ENCODE data around the gene ZNF185. TPM values are rescaled to one million over a fixed set of nuclear protein-coding genes. Genes with fewer than 3 reads are reported as not detected.

The ZNF185 gene
- total and polyA plus RNA-seq, 10 of the 15 experiments (the other 5 are each of a cell fraction or from before 2014, with no cell fraction given), result 0.23 to 1.3 (median 0.55) TPM

DNA sequence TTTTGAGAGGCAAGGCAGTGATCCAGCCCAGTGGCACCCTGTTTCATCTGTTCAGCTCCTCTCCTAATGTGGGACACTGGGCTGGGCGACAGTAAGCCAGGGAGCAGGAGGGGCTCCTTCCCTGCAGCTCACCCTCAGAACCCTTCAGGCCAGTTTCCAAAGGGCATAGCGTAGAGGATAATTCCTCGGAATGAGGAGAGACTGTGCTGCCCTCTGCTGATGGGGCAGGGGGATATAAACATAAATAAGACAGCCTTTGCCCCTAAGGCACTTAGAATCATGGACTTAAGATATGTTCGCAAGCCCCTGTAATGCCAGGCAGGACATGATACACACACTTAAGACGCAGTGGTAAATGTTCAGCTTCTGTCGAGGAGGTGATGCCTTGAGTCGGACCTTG lies 27.9 kb upstream of the ZNF185 start (continued):
- TF ChIP-seq, protein P1, sequence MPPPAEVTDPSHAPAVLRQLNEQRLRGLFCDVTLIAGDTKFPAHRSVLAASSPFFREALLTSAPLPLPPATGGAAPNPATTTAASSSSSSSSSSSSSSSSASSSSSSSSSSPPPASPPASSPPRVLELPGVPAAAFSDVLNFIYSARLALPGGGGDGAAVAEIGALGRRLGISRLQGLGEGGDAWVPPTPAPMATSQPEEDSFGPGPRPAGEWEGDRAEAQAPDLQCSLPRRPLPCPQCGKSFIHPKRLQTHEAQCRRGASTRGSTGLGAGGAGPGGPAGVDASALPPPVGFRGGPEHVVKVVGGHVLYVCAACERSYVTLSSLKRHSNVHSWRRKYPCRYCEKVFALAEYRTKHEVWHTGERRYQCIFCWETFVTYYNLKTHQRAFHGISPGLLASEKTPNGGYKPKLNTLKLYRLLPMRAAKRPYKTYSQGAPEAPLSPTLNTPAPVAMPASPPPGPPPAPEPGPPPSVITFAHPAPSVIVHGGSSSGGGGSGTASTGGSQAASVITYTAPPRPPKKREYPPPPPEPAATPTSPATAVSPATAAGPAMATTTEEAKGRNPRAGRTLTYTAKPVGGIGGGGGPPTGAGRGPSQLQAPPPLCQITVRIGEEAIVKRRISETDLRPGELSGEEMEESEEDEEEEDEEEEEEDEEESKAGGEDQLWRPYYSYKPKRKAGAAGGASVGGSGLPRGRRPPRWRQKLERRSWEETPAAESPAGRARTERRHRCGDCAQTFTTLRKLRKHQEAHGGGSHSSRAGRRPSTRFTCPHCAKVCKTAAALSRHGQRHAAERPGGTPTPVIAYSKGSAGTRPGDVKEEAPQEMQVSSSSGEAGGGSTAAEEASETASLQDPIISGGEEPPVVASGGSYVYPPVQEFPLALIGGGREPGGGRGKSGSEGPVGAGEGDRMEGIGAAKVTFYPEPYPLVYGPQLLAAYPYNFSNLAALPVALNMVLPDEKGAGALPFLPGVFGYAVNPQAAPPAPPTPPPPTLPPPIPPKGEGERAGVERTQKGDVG (CRISPR knock-in tag; IDR thresholded peaks at IDR 0.05), result no peak
- TF ChIP-seq EGR1 (IDR thresholded peaks at IDR 0.05; ENCODE audit: borderline replicate concordance in 1 of 2, low read depth in 2 of 2, low read length in 2 of 2), result no peak
- TF ChIP-seq FOXK2 (IDR thresholded peaks at IDR 0.05), result no peak
- no peak for TF ChIP-seq TAF1 (IDR thresholded peaks at IDR 0.05; ENCODE audit: borderline replicate concordance, low read depth, low read length)
- no peak for TF ChIP-seq IKZF1 (conservative IDR thresholded peaks at IDR 0.05)
- TF ChIP-seq TARDBP (IDR thresholded peaks at IDR 0.05; ENCODE audit: borderline replicate concordance), result no peak

DNA sequence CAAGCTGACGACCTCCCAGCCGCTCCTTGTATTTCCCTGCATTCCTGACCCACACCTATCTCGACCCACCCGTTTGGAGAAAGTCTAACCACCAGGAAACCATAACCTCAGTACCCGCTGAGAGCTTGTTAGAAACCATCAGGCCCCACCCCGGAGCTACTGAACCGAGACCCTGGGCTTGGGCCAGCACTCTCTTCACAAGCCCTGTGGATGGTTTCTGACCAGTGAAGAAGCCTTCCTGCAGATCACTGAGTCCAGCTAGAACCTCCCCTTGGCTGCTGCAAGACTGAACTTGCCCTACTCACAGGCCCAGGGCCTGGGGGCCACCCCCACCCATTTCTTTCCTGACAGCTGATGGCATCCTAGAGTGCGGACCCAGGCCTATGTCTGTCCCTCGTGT lies 26.6 kb upstream of the ZNF185 start:
- CTCF ChIA-PET, result no interaction called here
- Histone ChIP-seq H3K9me3 (replicated peaks; ENCODE audit: control insufficient read depth, insufficient read depth, low read length) (no peaks in the 10 kb centered on the region; the same call in 2 of the 3 replicates), H3K9ac (ENCODE audit: control insufficient read depth, insufficient read depth, low read length) (no peak overlapping the region), H3K27me3 (replicated peaks in 1 of 2; ENCODE audit: control insufficient read depth in 2 of 2, insufficient read depth in 2 of 2, low read length in 1 of 2) (no peaks in the 10 kb centered on the region), H3K79me2 (ENCODE audit: control insufficient read depth, insufficient read depth, low read length) (no peaks in the 10 kb centered on the region), H2AFZ (ENCODE audit: control insufficient read depth, low read depth, low read length) (no peak overlapping the region), H3K4me3 (no peak overlapping the region), H3K27ac (ENCODE audit: control insufficient read depth, insufficient read depth) (no peak overlapping the region), H3K4me1 (ENCODE audit: control insufficient read depth, insufficient read depth, low read length) (no peaks in the 10 kb centered on the region), H4K20me1 (ENCODE audit: control insufficient read depth, insufficient read depth) (no peaks in the 10 kb centered on the region), H3K4me2 (ENCODE audit: control insufficient read depth, insufficient read depth) (no peak overlapping the region), H3K36me3 (ENCODE audit: control insufficient read depth in 2 of 2, insufficient read depth in 2 of 2, low read length in 1 of 2) (peaks cover 0 to 2% of the 10 kb centered on the region in 2 experiments; a peak in 3 of 4 replicates)
- 49% methylated on average over 9 of the region's 9 CpGs for WGBS (ENCODE audit: insufficient coverage, insufficient replicate concordance, low lambda C conversion rate, missing lambda C conversion rate)
- no TSS peak for BruUV-seq (replicated peaks)
- TF ChIP-seq HDAC2 (IDR thresholded peaks at IDR 0.05), result no peak
- TF ChIP-seq SP1 (IDR thresholded peaks at IDR 0.05; ENCODE audit: low read depth, low read length), result no peak
- TF ChIP-seq TBL1XR1 (IDR thresholded peaks at IDR 0.05; ENCODE audit: low read depth, low read length), result no peak
- TF ChIP-seq, protein P2, sequence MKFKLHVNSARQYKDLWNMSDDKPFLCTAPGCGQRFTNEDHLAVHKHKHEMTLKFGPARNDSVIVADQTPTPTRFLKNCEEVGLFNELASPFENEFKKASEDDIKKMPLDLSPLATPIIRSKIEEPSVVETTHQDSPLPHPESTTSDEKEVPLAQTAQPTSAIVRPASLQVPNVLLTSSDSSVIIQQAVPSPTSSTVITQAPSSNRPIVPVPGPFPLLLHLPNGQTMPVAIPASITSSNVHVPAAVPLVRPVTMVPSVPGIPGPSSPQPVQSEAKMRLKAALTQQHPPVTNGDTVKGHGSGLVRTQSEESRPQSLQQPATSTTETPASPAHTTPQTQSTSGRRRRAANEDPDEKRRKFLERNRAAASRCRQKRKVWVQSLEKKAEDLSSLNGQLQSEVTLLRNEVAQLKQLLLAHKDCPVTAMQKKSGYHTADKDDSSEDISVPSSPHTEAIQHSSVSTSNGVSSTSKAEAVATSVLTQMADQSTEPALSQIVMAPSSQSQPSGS (IDR thresholded peaks at IDR 0.05; ENCODE audit: low read length), result no peak
- TF ChIP-seq MXI1 (IDR thresholded peaks at IDR 0.05; ENCODE audit: low read depth, low read length), result no peak
- TF ChIP-seq TCF3 (IDR thresholded peaks at IDR 0.05; ENCODE audit: borderline replicate concordance, insufficient read depth, low read depth, low read length), result no peak
- TF ChIP-seq ZSCAN29 (IDR thresholded peaks at IDR 0.05), result no peak
- TF ChIP-seq IKZF2 (IDR thresholded peaks at IDR 0.05), result no peak
- no peak for TF ChIP-seq FOXM1 (IDR thresholded peaks at IDR 0.05; ENCODE audit: low read depth, low read length)
- TF ChIP-seq ASH2L (IDR thresholded peaks at IDR 0.05; ENCODE audit: borderline replicate concordance, low read depth), result no peak
- TF ChIP-seq SUZ12 (IDR thresholded peaks at IDR 0.05; ENCODE audit: unreplicated experiment), result no peak
- TF ChIP-seq PAX5 (IDR thresholded peaks at IDR 0.05; ENCODE audit: borderline replicate concordance, low read depth, low read length), result no peak
- no peak for TF ChIP-seq RUNX3 (IDR thresholded peaks at IDR 0.05; ENCODE audit: low read length)
- in situ Hi-C loops (cut with MboI) (no loop called here), intact Hi-C loops (cut with micrococcal nuclease; ENCODE audit: unreplicated experiment) (no loop called here)
- RAD21 ChIA-PET (ENCODE audit: unreplicated experiment), result no interaction called here
- DNase-seq (ENCODE audit: low read depth, low spot score) (no peak), FAIRE-seq (no peak), ATAC-seq (no peak)
- SMC1A ChIA-PET (ENCODE audit: uncharacterized antibody, unreplicated experiment), result no interaction called here
- POLR2A ChIA-PET, result no interaction called here

All from GM12878 (cell line).